ENCODE results near the gene BSG.
A peak's percentile ranks its signal among the peaks of the same experiment; 100 is the strongest.

BSG gene

GRCh38 chr19:613732-614567 lies 41.6 kb downstream of the BSG start (continued):
- TF ChIP-seq, protein P1, sequence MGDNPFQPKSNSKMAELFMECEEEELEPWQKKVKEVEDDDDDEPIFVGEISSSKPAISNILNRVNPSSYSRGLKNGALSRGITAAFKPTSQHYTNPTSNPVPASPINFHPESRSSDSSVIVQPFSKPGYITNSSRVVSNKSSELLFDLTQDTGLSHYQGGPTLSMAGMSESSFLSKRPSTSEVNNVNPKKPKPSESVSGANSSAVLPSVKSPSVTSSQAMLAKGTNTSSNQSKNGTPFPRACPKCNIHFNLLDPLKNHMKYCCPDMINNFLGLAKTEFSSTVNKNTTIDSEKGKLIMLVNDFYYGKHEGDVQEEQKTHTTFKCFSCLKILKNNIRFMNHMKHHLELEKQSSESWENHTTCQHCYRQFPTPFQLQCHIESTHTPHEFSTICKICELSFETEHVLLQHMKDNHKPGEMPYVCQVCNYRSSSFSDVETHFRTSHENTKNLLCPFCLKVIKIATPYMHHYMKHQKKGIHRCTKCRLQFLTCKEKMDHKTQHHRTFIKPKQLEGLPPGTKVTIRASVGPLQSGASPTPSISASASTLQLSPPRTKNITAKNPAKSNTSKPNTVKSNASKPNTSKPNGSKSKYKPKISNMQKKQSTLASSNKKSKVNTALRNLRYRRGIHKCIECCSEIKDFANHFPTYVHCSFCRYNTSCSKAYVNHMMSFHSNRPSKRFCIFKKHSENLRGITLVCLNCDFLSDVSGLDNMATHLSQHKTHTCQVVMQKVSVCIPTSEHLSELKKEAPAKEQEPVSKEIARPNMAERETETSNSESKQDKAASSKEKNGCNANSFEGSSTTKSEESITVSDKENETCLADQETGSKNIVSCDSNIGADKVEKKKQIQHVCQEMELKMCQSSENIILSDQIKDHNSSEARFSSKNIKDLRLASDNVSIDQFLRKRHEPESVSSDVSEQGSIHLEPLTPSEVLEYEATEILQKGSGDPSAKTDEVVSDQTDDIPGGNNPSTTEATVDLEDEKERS (tag by site-specific recombination; IDR thresholded peaks at IDR 0.05) = no peak
- TF ChIP-seq ZBTB8A (tag by site-specific recombination; IDR thresholded peaks at IDR 0.05) (no peak), ZNF223 (tag by site-specific recombination; IDR thresholded peaks at IDR 0.05) (no peak), ZNF501 (tag by site-specific recombination; IDR thresholded peaks at IDR 0.05) (no peak), ZNF785 (tag by site-specific recombination; IDR thresholded peaks at IDR 0.05) (no peak), KLF8 (tag by site-specific recombination; IDR thresholded peaks at IDR 0.05) (peak; percentile 80; the same call in 1 of the 2 replicates), ZFP41 (tag by site-specific recombination; IDR thresholded peaks at IDR 0.05; ENCODE audit: borderline replicate concordance) (no peak), GFI1B (tag by site-specific recombination; IDR thresholded peaks at IDR 0.05) (no peak), SETDB1 (IDR thresholded peaks at IDR 0.05; ENCODE audit: insufficient read length, low read length) (no peak), ZNF529 (tag by site-specific recombination; IDR thresholded peaks at IDR 0.05; ENCODE audit: insufficient replicate concordance) (no peak), TRIM28 (IDR thresholded peaks at IDR 0.05; ENCODE audit: borderline replicate concordance, low read length) (no peak), ZNF221 (tag by site-specific recombination; IDR thresholded peaks at IDR 0.05; ENCODE audit: borderline replicate concordance) (no peak), ZNF433 (tag by site-specific recombination; IDR thresholded peaks at IDR 0.05; ENCODE audit: low read depth) (no peak)

DNA sequence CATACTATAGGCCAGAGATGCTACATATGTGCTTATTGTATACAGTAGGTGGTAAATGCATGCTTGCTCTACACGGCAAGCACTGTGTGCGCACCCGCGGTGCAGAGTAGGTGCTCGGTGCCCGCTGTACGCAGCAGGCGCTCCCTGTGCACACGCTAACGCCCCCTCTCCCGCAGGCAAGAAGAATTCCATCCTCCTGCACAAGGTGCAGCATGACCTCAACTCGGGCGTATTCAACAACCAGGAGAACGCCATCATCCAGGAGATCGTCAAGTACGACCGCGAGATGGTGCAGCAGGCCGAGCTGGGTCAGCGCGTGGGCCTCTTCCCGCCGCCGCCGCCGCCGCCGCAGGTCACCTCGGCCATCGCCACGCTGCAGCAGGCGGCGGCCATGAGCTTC lies 43.2 kb downstream of the BSG start:
- H3K4me3 ChIP-seq (ENCODE audit: low read depth, low read length) = no peak overlapping the region
- POLR2A ChIA-PET = no interaction called here
- TF ChIP-seq KLF8 (tag by site-specific recombination; IDR thresholded peaks at IDR 0.05) = peak; percentile 54; the same call in 1 of the 2 replicates
- TF ChIP-seq, protein P2, sequence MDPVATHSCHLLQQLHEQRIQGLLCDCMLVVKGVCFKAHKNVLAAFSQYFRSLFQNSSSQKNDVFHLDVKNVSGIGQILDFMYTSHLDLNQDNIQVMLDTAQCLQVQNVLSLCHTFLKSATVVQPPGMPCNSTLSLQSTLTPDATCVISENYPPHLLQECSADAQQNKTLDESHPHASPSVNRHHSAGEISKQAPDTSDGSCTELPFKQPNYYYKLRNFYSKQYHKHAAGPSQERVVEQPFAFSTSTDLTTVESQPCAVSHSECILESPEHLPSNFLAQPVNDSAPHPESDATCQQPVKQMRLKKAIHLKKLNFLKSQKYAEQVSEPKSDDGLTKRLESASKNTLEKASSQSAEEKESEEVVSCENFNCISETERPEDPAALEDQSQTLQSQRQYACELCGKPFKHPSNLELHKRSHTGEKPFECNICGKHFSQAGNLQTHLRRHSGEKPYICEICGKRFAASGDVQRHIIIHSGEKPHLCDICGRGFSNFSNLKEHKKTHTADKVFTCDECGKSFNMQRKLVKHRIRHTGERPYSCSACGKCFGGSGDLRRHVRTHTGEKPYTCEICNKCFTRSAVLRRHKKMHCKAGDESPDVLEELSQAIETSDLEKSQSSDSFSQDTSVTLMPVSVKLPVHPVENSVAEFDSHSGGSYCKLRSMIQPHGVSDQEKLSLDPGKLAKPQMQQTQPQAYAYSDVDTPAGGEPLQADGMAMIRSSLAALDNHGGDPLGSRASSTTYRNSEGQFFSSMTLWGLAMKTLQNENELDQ (tag by site-specific recombination; IDR thresholded peaks at IDR 0.05; ENCODE audit: low read depth) = no peak
- no peak for TF ChIP-seq ZNF404 (tag by site-specific recombination; IDR thresholded peaks at IDR 0.05)
- TF ChIP-seq ZNF2 (tag by site-specific recombination; IDR thresholded peaks at IDR 0.05) = no peak
- TF ChIP-seq KLF1 (tag by site-specific recombination; IDR thresholded peaks at IDR 0.05) = 0 out of 2 replicates have a peak, but pooled peaks have one; percentile 14
- no peak for TF ChIP-seq ZNF121 (tag by site-specific recombination; IDR thresholded peaks at IDR 0.05)
- TF ChIP-seq ZNF623 (tag by site-specific recombination; IDR thresholded peaks at IDR 0.05) = no peak
- no peak for TF ChIP-seq ZNF157 (tag by site-specific recombination; IDR thresholded peaks at IDR 0.05)
- TF ChIP-seq ZNF629 (tag by site-specific recombination; IDR thresholded peaks at IDR 0.05) = no peak
- TF ChIP-seq ZNF792 (tag by site-specific recombination; IDR thresholded peaks at IDR 0.05) = peak; percentile 87; the same call in 1 of the 2 replicates
- no peak for TF ChIP-seq ZNF558 (tag by site-specific recombination; IDR thresholded peaks at IDR 0.05)
- no peaks in the 10 kb centered on the region for H3K9me3 ChIP-seq (ENCODE audit: control insufficient read depth, insufficient read depth, low read depth, low read length)
- H3K36me3 ChIP-seq (ENCODE audit: control insufficient read depth in 2 of 2, insufficient read depth in 1 of 2, low read length in 2 of 2) = peaks cover 0 to 60% of the 10 kb centered on the region in 2 experiments; a peak in 2 of 3 replicates
- H3K4me1 ChIP-seq (ENCODE audit: control insufficient read depth, insufficient read depth, low read length) = no peaks in the 10 kb centered on the region
- CTCF ChIA-PET = no interaction called here
- H3K27ac ChIP-seq (ENCODE audit: extremely low read depth, low read depth, low read length) = no peak overlapping the region
